Osteoblast (primary cell): ENCODE results near the gene HMSD. TPM values are rescaled to one million over a fixed set of nuclear protein-coding genes. Genes with fewer than 3 reads are reported as not detected.
A peak's percentile ranks its signal among the peaks of the same experiment; 100 is the strongest.

Source experiments
- DNase-seq: peaks from one replicate; pipeline ENCODE4 v3.0.0; 2011; ENCODE audit warnings: low spot score, mixed read lengths; ENCODE audit not compliant: insufficient read length; ENCODE audit errors: missing footprints
- H2AFZ ChIP-seq: 2 replicates; pipeline ENCODE4 v1.6.0; 2011; ENCODE audit warnings: mild to moderate bottlenecking, low read length
- H3K27ac ChIP-seq: 2 replicates; pipeline ENCODE4 v1.5.1; 2011; ENCODE audit warnings: mild to moderate bottlenecking, low read depth, low read length, moderate library complexity
- H3K27me3 ChIP-seq: 2 replicates; pipeline ENCODE4 v1.6.0; 2012; ENCODE audit warnings: mild to moderate bottlenecking, control low read depth, inconsistent platforms, low read length, moderate library complexity; ENCODE audit not compliant: insufficient read depth
- H3K36me3 ChIP-seq: 2 replicates; pipeline ENCODE4 v1.5.1; 2011; ENCODE audit warnings: mild to moderate bottlenecking, low read length, control low read depth, moderate library complexity; ENCODE audit not compliant: insufficient read depth
- H3K4me1 ChIP-seq: 2 replicates; pipeline ENCODE4 v1.5.1; 2011; ENCODE audit warnings: mild to moderate bottlenecking, low read length, control low read depth, moderate library complexity; ENCODE audit not compliant: insufficient read depth
- H3K4me2 ChIP-seq: 2 replicates; pipeline ENCODE4 v1.6.0; 2011; ENCODE audit warnings: mild to moderate bottlenecking, low read length; ENCODE audit not compliant: insufficient read depth
- H3K4me3 ChIP-seq: fragments of 200-600 bp; sonication (generic); 3 replicates; pipeline ENCODE4 v1.5.1; 2012; ENCODE audit warnings: mild to moderate bottlenecking, low read length, inconsistent platforms; ENCODE audit not compliant: insufficient read depth
- H3K79me2 ChIP-seq: 2 replicates; pipeline ENCODE4 v1.6.0; 2012; ENCODE audit warnings: mild to moderate bottlenecking, low read length, control low read depth, inconsistent platforms; ENCODE audit not compliant: insufficient read depth
- H3K9me3 ChIP-seq: 2 replicates; pipeline ENCODE4 v1.5.1; 2011; ENCODE audit warnings: low read depth, low read length, control low read depth
- H4K20me1 ChIP-seq: 2 replicates; pipeline ENCODE4 v1.6.0; 2012; ENCODE audit warnings: mild to moderate bottlenecking, low read length, control low read depth; ENCODE audit not compliant: insufficient read depth
- total RNA-seq: library from RNA; depleted of rRNA; stranded (reverse); fragments of >200 nt; gene quantifications from 2 replicates; pipeline ENCODE4 v1.2.3, GENCODE V29; 2012
- TF ChIP-seq, protein P1 (sequence below): IDR thresholded peaks from 2 replicates; pipeline ENCODE4 v1.5.1; 2011; ENCODE audit warnings: mild to moderate bottlenecking, low read depth, low read length, moderate library complexity; ENCODE audit errors: extremely low read depth

Gene HMSD, protein sequence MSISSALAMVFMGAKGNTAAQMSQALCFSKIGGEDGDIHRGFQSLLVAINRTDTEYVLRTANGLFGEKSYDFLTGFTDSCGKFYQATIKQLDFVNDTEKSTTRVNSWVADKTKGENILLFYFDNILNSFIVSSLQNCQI
- under 0.01 and 1.4 TPM in 2 replicates for total RNA-seq

DNA sequence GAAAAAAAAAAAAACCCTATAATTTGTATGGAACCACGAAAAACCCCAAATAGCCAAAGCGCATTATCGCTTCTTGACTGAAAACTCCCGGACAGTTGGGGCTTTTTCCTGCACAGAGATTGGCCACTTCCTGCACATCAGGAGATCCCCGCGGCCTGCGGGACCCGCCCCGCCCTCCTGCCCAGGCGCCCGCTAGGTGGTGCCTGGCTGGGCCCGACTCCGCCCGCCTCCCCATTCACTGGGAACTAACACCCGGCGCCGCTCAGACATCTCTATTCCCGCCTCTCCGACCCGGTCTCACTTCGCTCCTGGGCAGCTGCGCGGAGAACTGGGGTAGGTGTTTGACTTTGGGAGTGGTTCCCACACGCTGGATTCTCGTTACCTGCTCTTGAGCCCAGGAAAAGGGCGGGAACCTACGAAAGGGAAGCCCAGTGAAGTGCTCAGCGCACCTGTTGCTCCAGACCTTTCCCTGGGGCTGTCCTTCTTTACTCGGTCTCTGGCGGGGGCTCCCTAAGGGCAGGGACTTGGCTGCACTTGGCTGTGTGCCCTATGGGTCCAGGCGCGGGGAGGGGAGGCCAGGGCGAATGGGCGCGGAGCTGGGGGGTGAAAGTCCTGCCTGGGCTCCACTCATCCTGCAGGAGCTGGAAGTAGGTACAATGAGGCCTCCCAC, at the start of gene HMSD:
TSS of gene HMSD (plus strand) at position 234 of the 670 bp plus-strand sequence. CDS start 4,155 bp downstream, outside the sequence.
- TF ChIP-seq, protein P1, sequence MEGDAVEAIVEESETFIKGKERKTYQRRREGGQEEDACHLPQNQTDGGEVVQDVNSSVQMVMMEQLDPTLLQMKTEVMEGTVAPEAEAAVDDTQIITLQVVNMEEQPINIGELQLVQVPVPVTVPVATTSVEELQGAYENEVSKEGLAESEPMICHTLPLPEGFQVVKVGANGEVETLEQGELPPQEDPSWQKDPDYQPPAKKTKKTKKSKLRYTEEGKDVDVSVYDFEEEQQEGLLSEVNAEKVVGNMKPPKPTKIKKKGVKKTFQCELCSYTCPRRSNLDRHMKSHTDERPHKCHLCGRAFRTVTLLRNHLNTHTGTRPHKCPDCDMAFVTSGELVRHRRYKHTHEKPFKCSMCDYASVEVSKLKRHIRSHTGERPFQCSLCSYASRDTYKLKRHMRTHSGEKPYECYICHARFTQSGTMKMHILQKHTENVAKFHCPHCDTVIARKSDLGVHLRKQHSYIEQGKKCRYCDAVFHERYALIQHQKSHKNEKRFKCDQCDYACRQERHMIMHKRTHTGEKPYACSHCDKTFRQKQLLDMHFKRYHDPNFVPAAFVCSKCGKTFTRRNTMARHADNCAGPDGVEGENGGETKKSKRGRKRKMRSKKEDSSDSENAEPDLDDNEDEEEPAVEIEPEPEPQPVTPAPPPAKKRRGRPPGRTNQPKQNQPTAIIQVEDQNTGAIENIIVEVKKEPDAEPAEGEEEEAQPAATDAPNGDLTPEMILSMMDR: peak; percentile 22
- Histone ChIP-seq H2AFZ (peak within 1 kb of the TSS; percentile 86), H3K4me1 (peaks cover 3% of the 10 kb centered on the region), H3K9me3 (no peaks in the 10 kb centered on the region), H3K27me3 (peaks cover 6% of the 10 kb centered on the region), H4K20me1 (no peaks in the 10 kb centered on the region), H3K36me3 (no peaks in the 10 kb centered on the region), H3K4me3 (peak within 1 kb of the TSS; percentile 58), H3K27ac (no peak within 1 kb of the TSS), H3K79me2 (no peaks in the 10 kb centered on the region), H3K4me2 (peak within 1 kb of the TSS; percentile 69)
- peak; percentile 90 for DNase-seq

DNA sequence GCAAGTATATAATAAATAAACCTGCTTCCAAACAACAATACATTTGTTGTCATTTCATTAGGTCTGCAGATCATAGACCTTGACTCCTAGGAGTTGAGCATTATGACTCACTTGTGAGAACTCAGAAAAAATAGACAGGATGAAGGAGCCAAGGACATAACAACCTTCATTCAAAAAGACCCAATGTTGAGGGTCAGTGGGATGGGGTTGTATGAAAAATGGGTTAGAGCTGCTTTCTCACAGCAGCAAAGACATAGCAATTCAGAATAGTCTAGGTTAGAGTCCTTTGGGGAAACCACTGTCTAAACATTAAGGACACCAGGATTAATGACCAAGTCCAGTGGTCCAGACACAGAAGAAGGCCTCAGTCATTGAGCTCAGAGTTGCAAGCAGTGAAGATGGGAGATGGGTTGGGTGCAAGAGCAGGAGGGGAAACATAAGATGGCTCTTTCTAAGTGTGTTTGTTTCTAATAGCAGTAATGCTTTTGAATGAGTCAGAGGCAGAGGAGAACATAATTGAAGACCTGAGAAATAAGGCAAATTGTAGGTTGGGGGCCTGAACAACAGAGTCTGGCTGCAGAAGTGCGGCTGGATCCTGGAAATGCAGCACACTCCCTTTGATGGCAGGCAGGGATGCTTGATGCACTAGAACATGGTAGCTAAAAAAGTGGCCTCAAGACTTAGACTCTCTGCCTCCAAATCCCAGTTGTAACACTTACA, 45.1 kb upstream of the HMSD start:
- no peaks in the 10 kb centered on the region for H3K4me1 ChIP-seq
- H3K27me3 ChIP-seq: no peaks in the 10 kb centered on the region
- H3K9me3 ChIP-seq: no peaks in the 10 kb centered on the region
- H3K4me2 ChIP-seq: no peak overlapping the region
- TF ChIP-seq, protein P1: no peak
- no peak for DNase-seq
- H3K79me2 ChIP-seq: no peaks in the 10 kb centered on the region
- H3K36me3 ChIP-seq: no peaks in the 10 kb centered on the region
- H4K20me1 ChIP-seq: no peaks in the 10 kb centered on the region
- H3K4me3 ChIP-seq: no peak overlapping the region
- H3K27ac ChIP-seq: no peak overlapping the region
- no peak overlapping the region for H2AFZ ChIP-seq

DNA sequence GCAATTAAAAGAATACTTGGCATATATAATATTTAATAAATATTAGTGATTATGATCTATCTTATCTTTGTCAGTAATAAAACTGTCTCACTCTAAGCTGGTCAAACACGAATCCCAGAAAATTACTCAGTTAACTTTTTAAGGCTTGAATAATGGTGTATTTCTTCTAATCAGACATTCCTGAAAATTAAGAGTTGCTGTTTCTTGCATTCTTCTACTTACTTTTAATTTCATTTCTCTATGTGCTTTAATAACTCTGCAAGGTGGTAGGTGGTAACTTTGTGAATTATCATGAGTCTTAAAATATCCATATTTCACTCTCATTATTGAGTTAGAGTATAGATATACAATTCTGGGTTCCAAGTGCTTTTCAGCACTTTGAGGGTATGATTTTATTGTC, 44.4 kb upstream of the HMSD start:
- no peak overlapping the region for H2AFZ ChIP-seq
- H3K79me2 ChIP-seq: no peaks in the 10 kb centered on the region
- no peak overlapping the region for H3K4me2 ChIP-seq
- no peaks in the 10 kb centered on the region for H3K27me3 ChIP-seq
- H3K4me3 ChIP-seq: no peak overlapping the region
- DNase-seq: no peak
- TF ChIP-seq, protein P1: no peak
- H4K20me1 ChIP-seq: no peaks in the 10 kb centered on the region
- H3K9me3 ChIP-seq: no peaks in the 10 kb centered on the region
- no peak overlapping the region for H3K27ac ChIP-seq
- no peaks in the 10 kb centered on the region for H3K36me3 ChIP-seq
- H3K4me1 ChIP-seq: no peaks in the 10 kb centered on the region

DNA sequence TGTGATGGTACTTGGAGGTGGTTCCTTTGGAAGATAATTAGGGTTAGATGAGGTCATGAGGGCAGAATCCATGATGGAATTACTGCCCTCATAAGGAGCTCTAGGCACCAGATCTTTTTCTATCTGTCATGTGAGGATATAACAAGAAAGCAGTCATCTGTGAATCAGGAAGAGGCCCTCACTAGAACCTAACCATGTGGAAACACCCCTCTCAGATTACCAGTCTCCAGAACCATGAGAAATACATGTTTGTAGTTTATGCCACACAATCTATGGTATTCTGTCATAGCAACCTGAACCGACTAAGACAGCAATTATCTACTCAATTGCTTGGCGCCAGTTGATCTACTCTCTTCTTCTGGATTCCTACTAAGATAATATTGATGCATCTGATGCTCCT, 43.7 kb upstream of the HMSD start:
- Histone ChIP-seq H3K79me2 (no peaks in the 10 kb centered on the region), H4K20me1 (no peaks in the 10 kb centered on the region), H3K4me3 (no peak overlapping the region), H3K27ac (no peak overlapping the region), H3K4me2 (no peak overlapping the region), H3K9me3 (no peaks in the 10 kb centered on the region), H3K27me3 (no peaks in the 10 kb centered on the region), H2AFZ (no peak overlapping the region), H3K4me1 (no peaks in the 10 kb centered on the region), H3K36me3 (no peaks in the 10 kb centered on the region)
- no peak for DNase-seq
- TF ChIP-seq, protein P1: no peak
